Vagina (tissue), 2 donors: ENCODE results near the gene VPS35L. TPM values are rescaled to one million over a fixed set of nuclear protein-coding genes. Genes with fewer than 3 reads are reported as not detected.

Source experiments
- DNase-seq, 2 donors: peaks; one replicate each; pipeline ENCODE4 v3.0.0-alpha.2; 2017; ENCODE audit errors: extremely low spot score in 2 of 2
- H3K27ac ChIP-seq: fragments of 200-600 bp; sonication (generic); one replicate; pipeline ENCODE4 v1.5.1; 2019
- H3K27me3 ChIP-seq: fragments of 200-600 bp; sonication (generic); one replicate; pipeline ENCODE4 v1.5.1; 2019
- H3K36me3 ChIP-seq, 2 donors: fragments of 200-600 bp; sonication (generic); one replicate each; pipeline ENCODE4 v1.5.1; 2017 to 2019
- H3K4me1 ChIP-seq: fragments of 200-600 bp; sonication (generic); one replicate; pipeline ENCODE4 v1.5.1; 2019
- H3K4me3 ChIP-seq, 2 donors: fragments of 200-600 bp; sonication (generic); 1 replicate in 1 of 2; 2 replicates in 1 of 2; pipeline ENCODE4 v1.5.1; 2016 to 2019
- H3K9me3 ChIP-seq: fragments of 200-600 bp; sonication (generic); one replicate; pipeline ENCODE4 v1.5.1; 2019
- CTCF ChIP-seq, 3 experiments: fragments of 450-650 bp in 2 of 3; fragments of 200-600 bp in 1 of 3; sonication (generic) in 1 of 3; IDR thresholded peaks; one replicate each; pipeline ENCODE4 v1.5.1; 2017 to 2019; ENCODE audit warnings: antibody characterized with exemption in 3 of 3, mild to moderate bottlenecking in 2 of 3, moderate library complexity in 2 of 3
- POLR2A ChIP-seq, 2 donors: fragments of 450-650 bp; IDR thresholded peaks; one replicate each; pipeline ENCODE4 v1.6.1; 2017; ENCODE audit warnings: antibody characterized with exemption in 2 of 2, mild to moderate bottlenecking in 2 of 2, moderate library complexity in 2 of 2
- POLR2AphosphoS5 ChIP-seq, 2 donors: sonication (generic); formaldehyde crosslinking; IDR thresholded peaks; one replicate each; pipeline ENCODE4 v1.9.0; 2017; ENCODE audit warnings: antibody characterized with exemption in 2 of 2, mild to moderate bottlenecking in 2 of 2, low read depth in 1 of 2; ENCODE audit not compliant: insufficient read depth in 1 of 2
- intact Hi-C: fragments of 100-400 bp; cut with DNase I; formaldehyde crosslinking; loops from one replicate; pipeline ENCODE4 v1.15.1; 2023
- total RNA-seq: library from RNA; depleted of rRNA; stranded (reverse); fragments of >200 nt; gene quantifications from one replicate; pipeline ENCODE4 v1.2.3, GENCODE V29; 2016

The VPS35L gene
- 39.8 TPM for total RNA-seq

GRCh38 chr16:19555186-19555937 lies at the start of gene VPS35L:
TSS of gene VPS35L (plus strand) at chr16:19555703. CDS start at chr16:19555730, 27 bp downstream.
- TF ChIP-seq POLR2AphosphoS5 (IDR thresholded peaks at IDR 0.05; ENCODE audit: insufficient read depth in 1 of 2, low read depth in 1 of 2) (peak; percentile 82 to 87), CTCF (IDR thresholded peaks at IDR 0.05) (peak; percentile 54 to 86 (median 72)), POLR2A (IDR thresholded peaks at IDR 0.05) (no peak)
- intact Hi-C loops, result loop anchor here (5.0 kb wide), 1 partner anchor 332 kb away; no protein-coding TSS in a partner anchor

GRCh38 chr16:19506965-19507364 lies 48.5 kb upstream of the VPS35L start:
- Histone ChIP-seq H3K4me1 (no peaks in the 10 kb centered on the region), H3K36me3 (peaks cover 0 to 64% of the 10 kb centered on the region in 2 donors)
- intact Hi-C loops, result loop anchor here (10.0 kb wide), 1 partner anchor 422 kb away; no protein-coding TSS in a partner anchor

More at GRCh38 chr16:19555186-19555937, at the start of gene VPS35L:
- peak in 1 of 2 donors; percentile 98 for DNase-seq
- Histone ChIP-seq H3K9me3 (no peaks in the 10 kb centered on the region), H3K36me3 (peaks cover 0 to 10% of the 10 kb centered on the region in 2 donors), H3K4me3 (peak within 1 kb of the TSS; percentile 52 to 73), H3K27me3 (no peaks in the 10 kb centered on the region), H3K27ac (peak within 1 kb of the TSS; percentile 84), H3K4me1 (peaks cover 19% of the 10 kb centered on the region)

GRCh38 chr16:19507867-19508266 lies 47.6 kb upstream of the VPS35L start:
- intact Hi-C loops, result loop anchor here (10.0 kb wide), 1 partner anchor 423 kb away; no protein-coding TSS in a partner anchor
- TF ChIP-seq POLR2A (IDR thresholded peaks at IDR 0.05), result no peak
- no peak for TF ChIP-seq POLR2AphosphoS5 (IDR thresholded peaks at IDR 0.05; ENCODE audit: insufficient read depth in 1 of 2, low read depth in 1 of 2)
- TF ChIP-seq CTCF (IDR thresholded peaks at IDR 0.05), result no peak
- no peaks in the 10 kb centered on the region for H3K4me1 ChIP-seq
- H3K4me3 ChIP-seq, result no peak overlapping the region
- peaks cover 0 to 56% of the 10 kb centered on the region in 2 donors for H3K36me3 ChIP-seq
- no peaks in the 10 kb centered on the region for H3K27me3 ChIP-seq
- no peak overlapping the region for H3K27ac ChIP-seq
- DNase-seq, result no peak
- no peaks in the 10 kb centered on the region for H3K9me3 ChIP-seq

More at GRCh38 chr16:19506965-19507364, 48.5 kb upstream of the VPS35L start:
- Histone ChIP-seq H3K4me3 (no peak overlapping the region), H3K27ac (no peak overlapping the region), H3K27me3 (no peaks in the 10 kb centered on the region), H3K9me3 (no peaks in the 10 kb centered on the region)
- TF ChIP-seq POLR2A (IDR thresholded peaks at IDR 0.05), result no peak
- no peak for TF ChIP-seq POLR2AphosphoS5 (IDR thresholded peaks at IDR 0.05; ENCODE audit: insufficient read depth in 1 of 2, low read depth in 1 of 2)
- no peak for TF ChIP-seq CTCF (IDR thresholded peaks at IDR 0.05)
- no peak for DNase-seq

GRCh38 chr16:19512297-19512696 lies 43.2 kb upstream of the VPS35L start:
- Histone ChIP-seq H3K27me3 (no peaks in the 10 kb centered on the region), H3K36me3 (peaks cover 0 to 47% of the 10 kb centered on the region in 2 donors), H3K4me1 (no peaks in the 10 kb centered on the region), H3K4me3 (no peak overlapping the region), H3K9me3 (no peaks in the 10 kb centered on the region), H3K27ac (no peak overlapping the region)
- DNase-seq, result no peak
- intact Hi-C loops, result no loop called here
- TF ChIP-seq POLR2A (IDR thresholded peaks at IDR 0.05) (no peak), POLR2AphosphoS5 (IDR thresholded peaks at IDR 0.05; ENCODE audit: insufficient read depth in 1 of 2, low read depth in 1 of 2) (no peak), CTCF (IDR thresholded peaks at IDR 0.05) (no peak)
